Ovary (tissue), 9 donors: Measurements from ENCODE around the gene PWWP2B. TPM values are rescaled to one million over a fixed set of nuclear protein-coding genes. Genes with fewer than 3 reads are reported as not detected.

Experiments used
- DNase-seq, 5 donors: peaks; one replicate each; pipeline ENCODE4 v3.0.0-alpha.2; 2019 to 2020
- H3K27ac ChIP-seq, 2 donors: fragments of 200-600 bp; one replicate each; pipeline versions ENCODE4 v1.5.1 to v1.8.0; 2019 to 2022
- H3K27me3 ChIP-seq: fragments of 200-600 bp; one replicate; pipeline ENCODE4 v1.8.0; 2022
- H3K36me3 ChIP-seq: fragments of 200-600 bp; sonication (generic); one replicate; pipeline ENCODE4 v1.5.1; 2019
- H3K4me1 ChIP-seq: one replicate; pipeline ENCODE4 v1.8.1; 2013; ENCODE audit warnings: mild to moderate bottlenecking, moderate library complexity; ENCODE audit not compliant: insufficient read depth
- H3K4me3 ChIP-seq: fragments of 200-600 bp; sonication (generic); one replicate; pipeline ENCODE4 v1.5.1; 2017
- H3K9me3 ChIP-seq, 2 donors: fragments of 200-600 bp in 1 of 2; sonication (generic) in 1 of 2; one replicate each; pipeline versions ENCODE4 v1.5.1 to v1.8.1; 2013 to 2019; ENCODE audit warnings: mild to moderate bottlenecking in 1 of 2, moderate library complexity in 1 of 2
- CTCF ChIP-seq, 3 donors: fragments of 450-650 bp in 2 of 3; fragments of 200-600 bp in 1 of 3; IDR thresholded peaks; one replicate each; pipeline versions ENCODE4 v1.5.1 to v1.8.0; 2016 to 2022; ENCODE audit warnings: antibody characterized with exemption in 3 of 3, mild to moderate bottlenecking in 1 of 3
- EP300 ChIP-seq: sonication (generic); formaldehyde crosslinking; IDR thresholded peaks from one replicate; pipeline ENCODE4 v1.6.1; 2017; ENCODE audit warnings: antibody characterized with exemption
- POLR2A ChIP-seq: fragments of 450-650 bp; IDR thresholded peaks from one replicate; pipeline ENCODE4 v1.6.1; 2017; ENCODE audit warnings: antibody characterized with exemption, mild to moderate bottlenecking, moderate library complexity
- WGBS, 3 donors: extraction: QIAGEN DNeasy Blood & Tissue Kit in 1 of 3; methylation state at CpG; one replicate each; pipeline versions ENCODE4 v1.1.5 to v1.1.7; 2013 to 2017; 5-methylcytosine and 5-hydroxymethylcytosine counted together
- intact Hi-C, 4 donors: fragments of 100-400 bp; cut with DNase I; formaldehyde crosslinking; loops; one replicate each; pipeline versions ENCODE4 v1.11.0 to v1.15.1; 2022 to 2023
- polyA plus RNA-seq, 2 donors: library from polyadenylated mRNA; stranded (reverse); fragments of 200-250 nt in 1 of 2; fragments of 350-450 nt in 1 of 2; fragmentation: Illumina TruSeq in 1 of 2; extraction: RNeasy Lipid Tissue Mini Kit (QIAGEN cat#74804) in 1 of 2; gene quantifications; one replicate each; pipeline ENCODE4 v1.2.3, GENCODE V29; 2013 to 2014
- total RNA-seq, 7 donors: library from RNA; depleted of rRNA in 2 of 7; stranded (reverse); fragments of >200 nt in 2 of 7; fragmentation: NEBNext Ultra II Directional in 3 of 7; extraction: Animal tissue kit (Norgen Biotek cat#: 25700) in 3 of 7; gene quantifications; one replicate each; pipeline versions ENCODE4 v1.1.0 to v1.2.4, GENCODE V29; 2016 to 2023
- donor health status: DM: no; HTN: no; CAD: no; lungs with moderate emphysema.
- donor health status: DM: no; HTN: no; CAD: no.
- donor health status: Bipolar disorder and iron deficiency.
- donor health status: DM: yes; HTN: yes; CAD: no.
- donor health status: DM: no; HTN: no; CAD: no.
- donor health status: DM: yes; HTN: yes; CAD: no.

Gene PWWP2B
- total and polyA plus RNA-seq, 9 donors = 1.1 to 26.0 (median 14.9) TPM

GRCh38 chr10:132457328-132458070 lies 60.5 kb downstream of the PWWP2B start:
- no peaks in the 10 kb centered on the region for H3K9me3 ChIP-seq
- H3K4me1 ChIP-seq = peaks cover 9% of the 10 kb centered on the region
- no peaks in the 10 kb centered on the region for H3K36me3 ChIP-seq
- no peaks in the 10 kb centered on the region for H3K27me3 ChIP-seq
- peak in 2 of 5 donors; percentile 12 to 48 for DNase-seq
- intact Hi-C loops = loop anchor here (1.0 to 10.0 kb wide), 4 partner anchors 71 to 233 kb away; no protein-coding TSS in a partner anchor
- no peak overlapping the region for H3K4me3 ChIP-seq
- 64 to 80% (median 76%) methylated on average over 22 to 24 of the region's 24 CpGs for WGBS, 3 donors
- no peak overlapping the region for H3K27ac ChIP-seq
- no peak for TF ChIP-seq CTCF (IDR thresholded peaks at IDR 0.05)
- TF ChIP-seq POLR2A = no peak
- no peak for TF ChIP-seq EP300

GRCh38 chr10:132458071-132458585 lies 61.1 kb downstream of the PWWP2B start:
- TF ChIP-seq CTCF (IDR thresholded peaks at IDR 0.05) = no peak
- no peak for TF ChIP-seq EP300
- TF ChIP-seq POLR2A = no peak
- H3K27me3 ChIP-seq = no peaks in the 10 kb centered on the region
- peak in 2 of 5 donors; percentile 24 to 58 for DNase-seq
- no peaks in the 10 kb centered on the region for H3K9me3 ChIP-seq
- no peak overlapping the region for H3K27ac ChIP-seq
- intact Hi-C loops = loop anchor here (1.0 to 10.0 kb wide), 3 partner anchors 178 to 233 kb away; no protein-coding TSS in a partner anchor
- peaks cover 6% of the 10 kb centered on the region for H3K4me1 ChIP-seq
- H3K36me3 ChIP-seq = no peaks in the 10 kb centered on the region
- 46 to 52% (median 51%) methylated on average over 19 of the region's 19 CpGs for WGBS, 3 donors
- no peak overlapping the region for H3K4me3 ChIP-seq

GRCh38 chr10:132458586-132459300 lies 61.7 kb downstream of the PWWP2B start:
- DNase-seq = peak; percentile 53 to 82 (median 76)
- no peaks in the 10 kb centered on the region for H3K9me3 ChIP-seq
- WGBS, 3 donors = 39 to 45% (median 40%) methylated on average over 29 to 31 of the region's 31 CpGs
- TF ChIP-seq EP300 (no peak), CTCF (IDR thresholded peaks at IDR 0.05) (peak; percentile 94 to 98 (median 96)), POLR2A (peak; percentile 32)
- no peak overlapping the region for H3K4me3 ChIP-seq
- H3K36me3 ChIP-seq = no peaks in the 10 kb centered on the region
- H3K27me3 ChIP-seq = no peaks in the 10 kb centered on the region
- intact Hi-C loops = loop anchor here (1.0 to 10.0 kb wide), 3 partner anchors 178 to 234 kb away; no protein-coding TSS in a partner anchor
- H3K27ac ChIP-seq = no peak overlapping the region
- peaks cover 3% of the 10 kb centered on the region for H3K4me1 ChIP-seq

- intact Hi-C loops = loop anchor here in 3 of 4 donors (2.0 to 10.0 kb wide), 4 partner anchors 78 to 235 kb away; partner anchors contain the start of gene INPP5A (in 2 of the 3)
- Histone ChIP-seq H3K4me3 (no peak overlapping the region), H3K27me3 (no peaks in the 10 kb centered on the region), H3K27ac (no peak overlapping the region), H3K9me3 (no peaks in the 10 kb centered on the region), H3K4me1 (peaks cover 7% of the 10 kb centered on the region), H3K36me3 (no peaks in the 10 kb centered on the region)
- no peak for TF ChIP-seq POLR2A
- DNase-seq = peak in 2 of 5 donors; percentile 46 to 48
- WGBS, 3 donors = 77 to 80% (median 78%) methylated on average over 22 to 23 of the region's 23 CpGs
Observed at GRCh38 chr10:132459301-132460003, 62.5 kb downstream of the PWWP2B start.
